A549 (cell line): ENCODE data around the gene PAX3.

Experiments used
- EP300 ChIP-seq, 2 experiments: fragments of >200 bp; sonication (Bioruptor Twin); formaldehyde crosslinking; IDR thresholded peaks; 2 replicates in 1 of 2; 3 replicates in 1 of 2; pipeline ENCODE4 v1.6.1; 2016 to 2017
- JUN ChIP-seq, 2 experiments: fragments of >200 bp; sonication (Bioruptor Twin); formaldehyde crosslinking; IDR thresholded peaks; 2 replicates in 1 of 2; 3 replicates in 1 of 2; pipeline ENCODE4 v1.6.1; 2016 to 2017
- MYC ChIP-seq: IDR thresholded peaks from 2 replicates; pipeline ENCODE4 v1.6.1; 2012; ENCODE audit warnings: mild to moderate bottlenecking, inconsistent platforms, low read length, improper control_type of control experiment, borderline replicate concordance
- NR3C1 ChIP-seq: fragments of >200 bp; sonication (Bioruptor Twin); formaldehyde crosslinking; IDR thresholded peaks from 3 replicates; pipeline ENCODE4 v1.6.1; 2017
- PHF8 ChIP-seq: fragments of 200-600 bp; sonication (generic); IDR thresholded peaks from 2 replicates; pipeline ENCODE4 v1.6.1; 2016; ENCODE audit warnings: low read depth, mild to moderate bottlenecking, antibody characterized with exemption, moderate library complexity, borderline replicate concordance
- POLR2A ChIP-seq: IDR thresholded peaks from 2 replicates; pipeline ENCODE4 v1.6.1; 2012; ENCODE audit warnings: mild to moderate bottlenecking, low read length
- RAD21 ChIP-seq, 2 experiments: fragments of >200 bp in 1 of 2; sonication (Bioruptor Twin) in 1 of 2; formaldehyde crosslinking in 1 of 2; IDR thresholded peaks in 1 of 2; conservative IDR thresholded peaks in 1 of 2; 2 replicates in 1 of 2; 3 replicates in 1 of 2; pipeline ENCODE4 v1.6.1; 2012 to 2018; ENCODE audit warnings: inconsistent platforms in 1 of 2
- RCOR1 ChIP-seq: fragments of 150-350 bp; IDR thresholded peaks from 2 replicates; pipeline ENCODE4 v1.6.1; 2014; ENCODE audit warnings: antibody characterized with exemption, low read length, low read depth
- SMC3 ChIP-seq: fragments of >200 bp; sonication (Bioruptor Twin); formaldehyde crosslinking; IDR thresholded peaks from 3 replicates; pipeline ENCODE4 v1.6.1; 2018; ENCODE audit warnings: inconsistent platforms
- TF ChIP-seq, protein P1 (sequence below): fragments of >200 bp; sonication (Bioruptor Twin); formaldehyde crosslinking; IDR thresholded peaks from 3 replicates; pipeline ENCODE4 v1.5.1; 2016
- TF ChIP-seq, protein P2 (sequence below): fragments of >200 bp; sonication (Bioruptor Twin); formaldehyde crosslinking; IDR thresholded peaks from 3 replicates; pipeline ENCODE4 v1.6.1; 2016

- TF ChIP-seq RAD21 (conservative IDR thresholded peaks at IDR 0.05 in 1 of 2, IDR thresholded peaks at IDR 0.05 in 1 of 2) = no peak
- TF ChIP-seq, protein P1, sequence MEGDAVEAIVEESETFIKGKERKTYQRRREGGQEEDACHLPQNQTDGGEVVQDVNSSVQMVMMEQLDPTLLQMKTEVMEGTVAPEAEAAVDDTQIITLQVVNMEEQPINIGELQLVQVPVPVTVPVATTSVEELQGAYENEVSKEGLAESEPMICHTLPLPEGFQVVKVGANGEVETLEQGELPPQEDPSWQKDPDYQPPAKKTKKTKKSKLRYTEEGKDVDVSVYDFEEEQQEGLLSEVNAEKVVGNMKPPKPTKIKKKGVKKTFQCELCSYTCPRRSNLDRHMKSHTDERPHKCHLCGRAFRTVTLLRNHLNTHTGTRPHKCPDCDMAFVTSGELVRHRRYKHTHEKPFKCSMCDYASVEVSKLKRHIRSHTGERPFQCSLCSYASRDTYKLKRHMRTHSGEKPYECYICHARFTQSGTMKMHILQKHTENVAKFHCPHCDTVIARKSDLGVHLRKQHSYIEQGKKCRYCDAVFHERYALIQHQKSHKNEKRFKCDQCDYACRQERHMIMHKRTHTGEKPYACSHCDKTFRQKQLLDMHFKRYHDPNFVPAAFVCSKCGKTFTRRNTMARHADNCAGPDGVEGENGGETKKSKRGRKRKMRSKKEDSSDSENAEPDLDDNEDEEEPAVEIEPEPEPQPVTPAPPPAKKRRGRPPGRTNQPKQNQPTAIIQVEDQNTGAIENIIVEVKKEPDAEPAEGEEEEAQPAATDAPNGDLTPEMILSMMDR = no peak
- no peak for TF ChIP-seq EP300 (IDR thresholded peaks at IDR 0.05)
- TF ChIP-seq MYC = no peak
- TF ChIP-seq NR3C1 = no peak
- TF ChIP-seq SMC3 = no peak
- no peak for TF ChIP-seq RCOR1
- TF ChIP-seq, protein P2, sequence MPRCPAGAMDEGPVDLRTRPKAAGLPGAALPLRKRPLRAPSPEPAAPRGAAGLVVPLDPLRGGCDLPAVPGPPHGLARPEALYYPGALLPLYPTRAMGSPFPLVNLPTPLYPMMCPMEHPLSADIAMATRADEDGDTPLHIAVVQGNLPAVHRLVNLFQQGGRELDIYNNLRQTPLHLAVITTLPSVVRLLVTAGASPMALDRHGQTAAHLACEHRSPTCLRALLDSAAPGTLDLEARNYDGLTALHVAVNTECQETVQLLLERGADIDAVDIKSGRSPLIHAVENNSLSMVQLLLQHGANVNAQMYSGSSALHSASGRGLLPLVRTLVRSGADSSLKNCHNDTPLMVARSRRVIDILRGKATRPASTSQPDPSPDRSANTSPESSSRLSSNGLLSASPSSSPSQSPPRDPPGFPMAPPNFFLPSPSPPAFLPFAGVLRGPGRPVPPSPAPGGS = no peak
- no peak for TF ChIP-seq POLR2A
- no peak for TF ChIP-seq PHF8
- TF ChIP-seq JUN (IDR thresholded peaks at IDR 0.05) = no peak
Observed at GRCh38 chr2:222169346-222169745, 129.5 kb downstream of the PAX3 start.
